Measurements from ENCODE around the gene TBXA2R. TPM values are rescaled to one million over a fixed set of nuclear protein-coding genes. Genes with fewer than 3 reads are reported as not detected.

The TBXA2R gene
- total and polyA plus RNA-seq, 2 of the 4 experiments (the other 2 are of a cell fraction): 0.36 to 2.3 TPM

DNA sequence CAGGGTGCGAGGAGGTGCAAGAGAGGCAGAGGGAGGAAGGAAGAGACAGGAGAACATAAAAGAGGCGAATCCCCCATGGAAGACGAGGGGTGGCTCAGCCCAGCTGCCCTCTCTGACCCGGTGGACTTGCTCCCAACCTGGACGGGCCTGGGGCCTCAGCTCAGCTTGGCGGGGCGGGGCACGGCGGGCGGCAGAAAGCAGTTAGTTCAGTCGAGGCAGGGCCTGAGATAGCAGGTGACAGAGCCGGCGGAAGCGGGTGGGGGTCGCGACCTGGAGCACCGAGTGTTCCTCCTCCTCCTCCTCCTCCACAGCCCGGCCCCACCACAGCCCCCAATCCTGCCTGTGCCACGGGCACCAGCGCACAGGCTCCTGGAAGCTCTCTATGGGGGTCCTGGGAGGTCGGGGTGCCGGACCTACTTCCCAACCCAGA is 26.9 kb upstream of the TBXA2R start:
- ATAC-seq (ENCODE audit: low read depth): no peak

More for the DNA sequence above, 26.9 kb upstream of the TBXA2R start:
- no TSS peak for BruUV-seq (replicated peaks)
- WGBS, 2 experiments (ENCODE audit: extremely low coverage in 2 of 2, insufficient read length in 1 of 2): 91% methylated on average over 4 of the region's 22 CpGs; no CpG with 5 or more reads in 1 of the 2 experiments
- H2BK20ac ChIP-seq (ENCODE audit: low read depth, low read length): no peak overlapping the region
- no peak overlapping the region for H4K91ac ChIP-seq (ENCODE audit: insufficient read depth, low read depth, low read length)
- H3K79me1 ChIP-seq (ENCODE audit: low read depth in 1 of 2, low read length in 2 of 2): no peaks in the 10 kb centered on the region
- H3K4me1 ChIP-seq (ENCODE audit: control insufficient read depth, insufficient read depth, low read length): no peaks in the 10 kb centered on the region
- no peak overlapping the region for H3K14ac ChIP-seq (replicated peaks; ENCODE audit: low read depth, low read length)
- ChIA-PET POLR2A (ENCODE audit: unreplicated experiment) (no interaction called here), CTCF (no interaction called here)
- peaks cover 32% of the 10 kb centered on the region for H3K36me3 ChIP-seq (ENCODE audit: control insufficient read depth, insufficient read depth, low read length)
- no peak overlapping the region for H3K18ac ChIP-seq (ENCODE audit: low read depth, low read length)
- no peak overlapping the region for H3K4ac ChIP-seq (ENCODE audit: low read depth, low read length)
- TF ChIP-seq MAZ (IDR thresholded peaks at IDR 0.05; ENCODE audit: borderline replicate concordance, low read depth, low read length): no peak
- no peak for TF ChIP-seq RFX5 (IDR thresholded peaks at IDR 0.05; ENCODE audit: low read depth, low read length)
- no peak for TF ChIP-seq NFE2L2 (IDR thresholded peaks at IDR 0.05; ENCODE audit: low read depth, low read length)
- TF ChIP-seq FOS (IDR thresholded peaks at IDR 0.05; ENCODE audit: low read depth, low read length): no peak
- TF ChIP-seq POLR2A (IDR thresholded peaks at IDR 0.05; ENCODE audit: low read depth, low read length): no peak
- no peak for TF ChIP-seq CHD1 (IDR thresholded peaks at IDR 0.05; ENCODE audit: low read depth, low read length)
- no peak for TF ChIP-seq MAFK (IDR thresholded peaks at IDR 0.05; ENCODE audit: low read depth, low read length)
- TF ChIP-seq SMC3 (IDR thresholded peaks at IDR 0.05; ENCODE audit: low read depth, low read length): no peak
- TF ChIP-seq RCOR1 (IDR thresholded peaks at IDR 0.05; ENCODE audit: insufficient replicate concordance, low read length): no peak
- TF ChIP-seq BHLHE40 (IDR thresholded peaks at IDR 0.05; ENCODE audit: low read depth, low read length): no peak
- TF ChIP-seq, protein P1, sequence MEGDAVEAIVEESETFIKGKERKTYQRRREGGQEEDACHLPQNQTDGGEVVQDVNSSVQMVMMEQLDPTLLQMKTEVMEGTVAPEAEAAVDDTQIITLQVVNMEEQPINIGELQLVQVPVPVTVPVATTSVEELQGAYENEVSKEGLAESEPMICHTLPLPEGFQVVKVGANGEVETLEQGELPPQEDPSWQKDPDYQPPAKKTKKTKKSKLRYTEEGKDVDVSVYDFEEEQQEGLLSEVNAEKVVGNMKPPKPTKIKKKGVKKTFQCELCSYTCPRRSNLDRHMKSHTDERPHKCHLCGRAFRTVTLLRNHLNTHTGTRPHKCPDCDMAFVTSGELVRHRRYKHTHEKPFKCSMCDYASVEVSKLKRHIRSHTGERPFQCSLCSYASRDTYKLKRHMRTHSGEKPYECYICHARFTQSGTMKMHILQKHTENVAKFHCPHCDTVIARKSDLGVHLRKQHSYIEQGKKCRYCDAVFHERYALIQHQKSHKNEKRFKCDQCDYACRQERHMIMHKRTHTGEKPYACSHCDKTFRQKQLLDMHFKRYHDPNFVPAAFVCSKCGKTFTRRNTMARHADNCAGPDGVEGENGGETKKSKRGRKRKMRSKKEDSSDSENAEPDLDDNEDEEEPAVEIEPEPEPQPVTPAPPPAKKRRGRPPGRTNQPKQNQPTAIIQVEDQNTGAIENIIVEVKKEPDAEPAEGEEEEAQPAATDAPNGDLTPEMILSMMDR (conservative IDR thresholded peaks at IDR 0.05; ENCODE audit: low read depth, low read length): no peak
- H4K8ac ChIP-seq (ENCODE audit: low read depth in 2 of 2, low read length in 2 of 2): no peak overlapping the region
- no peak overlapping the region for H2BK15ac ChIP-seq (ENCODE audit: low read depth, low read length)
- H3K56ac ChIP-seq (ENCODE audit: extremely low read depth, insufficient read depth, low read length): no peak overlapping the region
- H2AK9ac ChIP-seq (replicated peaks; ENCODE audit: low read depth, low read length, poor library complexity): no peak overlapping the region
- H3K9ac ChIP-seq (ENCODE audit: low read depth, low read length): no peak overlapping the region
- H3K9me3 ChIP-seq (ENCODE audit: control insufficient read depth, insufficient read depth, low read length): no peaks in the 10 kb centered on the region
- H3K27me3 ChIP-seq (ENCODE audit: control insufficient read depth, insufficient read depth, low read length): no peaks in the 10 kb centered on the region
- no peak overlapping the region for H2BK120ac ChIP-seq (ENCODE audit: low read depth, low read length)
- no peak overlapping the region for H3K27ac ChIP-seq (ENCODE audit: insufficient read depth, low read length)
- no peak overlapping the region for H3K4me3 ChIP-seq (ENCODE audit: insufficient read depth, low read depth, low read length)
- no peaks in the 10 kb centered on the region for H3K9me1 ChIP-seq (ENCODE audit: insufficient read depth, low read length)
- no peak overlapping the region for H4K5ac ChIP-seq (ENCODE audit: low read depth, low read length)
- intact Hi-C loops (cut with micrococcal nuclease) (no loop called here), dilution Hi-C loops (cut with HindIII; ENCODE audit: low sequenced_read_pairs, unreplicated experiment) (no loop called here), in situ Hi-C loops (cut with MboI; ENCODE audit: low sequenced_read_pairs) (no loop called here)
- no peak overlapping the region for H2AFZ ChIP-seq (replicated peaks; ENCODE audit: low read length, poor library complexity)
- DNase-seq: no peak
- no peak overlapping the region for H2BK5ac ChIP-seq (ENCODE audit: low read depth, low read length, poor library complexity, severe bottlenecking)
- H3K23ac ChIP-seq (ENCODE audit: low read depth, low read length): no peak overlapping the region
- no peaks in the 10 kb centered on the region for H4K20me1 ChIP-seq (ENCODE audit: insufficient read depth, low read length)
- H2AK5ac ChIP-seq (ENCODE audit: low read depth, low read length): no peak overlapping the region
- H3K4me2 ChIP-seq (ENCODE audit: low read depth, low read length): no peak overlapping the region
